Measurements from ENCODE around the gene TMEM53.
A peak's percentile ranks its signal among the peaks of the same experiment; 100 is the strongest.
"Not testable (repeated sequence)": the region's sequence is repeated elsewhere in the genome, so short reads cannot be mapped to it uniquely, and the experiment has no call there.

The TMEM53 gene

DNA sequence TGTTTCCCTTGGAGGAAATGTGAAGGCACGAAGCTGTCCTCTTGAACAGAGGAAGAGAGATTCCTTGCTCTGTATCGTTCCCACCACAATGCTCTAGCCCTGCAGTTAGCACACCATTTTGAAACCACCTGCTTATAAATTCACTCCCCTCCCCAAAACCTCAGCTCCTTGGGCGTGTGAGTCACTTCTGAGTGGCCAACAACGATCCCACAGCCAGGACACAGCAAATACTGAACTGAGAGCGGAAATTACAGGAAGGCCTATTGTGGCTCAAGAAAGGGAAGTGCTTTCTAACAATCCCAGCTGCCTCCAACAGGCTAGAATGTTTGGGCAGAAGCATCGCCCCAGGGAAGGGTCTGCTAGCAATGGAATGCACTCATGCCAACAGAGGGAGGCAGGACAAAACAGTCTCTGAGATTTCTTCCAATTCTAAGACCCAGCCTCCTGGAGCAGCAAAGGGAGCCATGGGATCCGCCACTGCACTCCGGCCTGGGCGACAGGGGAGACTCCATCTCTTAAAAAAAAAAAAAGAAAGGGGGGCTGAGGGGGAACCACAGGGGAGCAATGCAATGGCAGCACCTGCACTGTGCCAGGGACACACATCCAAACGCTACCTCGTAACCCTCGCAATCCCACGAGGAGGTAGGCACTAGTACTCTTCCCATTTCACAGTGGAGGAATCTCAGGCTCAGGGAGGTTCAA, 1.9 kb downstream of the TMEM53 start:
- DNase-seq: peak; percentile 18 to 94

DNA sequence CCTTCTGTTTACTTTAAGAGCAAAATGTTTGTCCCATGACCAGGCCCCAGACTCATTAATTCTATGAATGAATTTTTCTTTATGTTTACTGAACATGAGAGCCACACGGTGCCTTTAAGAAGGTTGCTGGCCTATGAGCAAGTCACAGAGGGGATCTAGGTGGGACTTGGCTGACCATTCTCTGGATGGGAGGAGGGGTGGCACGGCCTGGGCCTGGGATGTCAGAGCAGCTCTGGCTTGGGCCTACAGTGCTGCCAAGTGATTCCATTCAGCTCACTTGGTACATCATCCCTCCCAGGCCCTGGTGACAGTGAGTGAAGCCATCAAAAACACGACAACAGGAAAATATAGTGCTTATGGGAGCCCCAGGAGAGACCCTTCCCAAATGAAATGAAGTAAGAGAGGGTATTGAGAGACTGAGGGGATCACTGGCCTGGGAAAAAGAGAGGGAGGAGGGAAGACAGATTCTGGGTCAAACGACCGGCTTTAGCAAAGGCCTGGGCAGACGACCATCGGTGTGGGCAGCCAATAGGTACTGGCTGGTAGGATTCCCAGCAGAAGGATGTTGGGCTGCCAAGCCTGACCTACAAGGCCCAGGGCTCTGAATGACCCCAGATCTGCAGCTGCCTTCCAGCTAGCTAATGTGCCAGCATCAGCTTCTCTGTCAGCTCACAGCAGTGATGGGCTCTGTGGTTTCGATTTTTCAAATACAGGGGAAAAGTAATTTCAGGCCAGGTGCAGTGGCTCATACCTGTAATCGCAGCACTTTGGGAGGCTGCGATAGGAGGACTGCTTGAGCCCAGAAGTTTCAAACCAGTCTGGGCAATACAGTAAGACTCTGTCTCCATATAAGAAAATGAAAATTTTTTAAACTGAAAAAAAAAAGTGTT, 3.3 kb downstream of the TMEM53 start:
- no peak for DNase-seq

- DNase-seq: not testable (repeated sequence)
Observed at GRCh38 chr1:44666719-44667118, 7.6 kb downstream of the TMEM53 start.

GRCh38 chr1:44664730-44665370, 9.4 kb downstream of the TMEM53 start:
- peak in 1 of 2 donors; percentile 72 for DNase-seq

DNA sequence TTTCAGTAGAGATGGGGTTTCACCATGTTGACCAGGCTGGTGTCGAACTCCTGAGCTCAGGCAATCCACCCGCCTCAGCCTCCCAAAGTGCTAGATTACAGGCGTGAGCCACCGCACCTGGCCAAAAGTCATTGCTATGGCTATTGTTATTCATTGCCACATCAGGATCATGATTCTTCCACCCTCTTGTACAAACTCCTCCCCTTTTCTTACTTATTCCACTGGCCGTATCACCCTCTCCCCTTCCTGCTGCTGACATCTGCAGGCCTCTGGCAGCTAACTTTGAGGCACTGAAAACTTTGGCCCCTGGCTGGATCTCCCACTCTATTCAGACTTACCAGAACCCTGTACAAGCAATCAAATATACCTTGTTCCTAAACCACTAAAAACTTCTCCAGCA, 10.9 kb downstream of the TMEM53 start:
- DNase-seq: no peak

DNA sequence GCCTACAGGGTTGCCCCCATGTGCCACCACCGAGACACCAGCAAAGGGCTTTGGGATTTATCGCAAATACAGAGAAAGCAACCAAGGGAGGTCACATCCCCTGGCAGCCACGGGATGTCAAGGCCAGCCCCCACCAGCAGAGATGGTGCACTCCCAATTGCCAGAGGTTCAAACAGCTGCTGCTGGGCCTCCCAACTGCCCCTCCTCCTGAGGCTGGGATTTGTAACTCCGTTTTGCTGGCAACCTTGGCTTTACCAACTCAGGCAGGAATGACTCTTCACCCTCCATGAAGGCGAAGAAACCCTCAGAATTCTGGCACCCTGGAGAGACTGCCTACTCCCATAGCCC, 11.6 kb downstream of the TMEM53 start:
- no peak for DNase-seq

DNA sequence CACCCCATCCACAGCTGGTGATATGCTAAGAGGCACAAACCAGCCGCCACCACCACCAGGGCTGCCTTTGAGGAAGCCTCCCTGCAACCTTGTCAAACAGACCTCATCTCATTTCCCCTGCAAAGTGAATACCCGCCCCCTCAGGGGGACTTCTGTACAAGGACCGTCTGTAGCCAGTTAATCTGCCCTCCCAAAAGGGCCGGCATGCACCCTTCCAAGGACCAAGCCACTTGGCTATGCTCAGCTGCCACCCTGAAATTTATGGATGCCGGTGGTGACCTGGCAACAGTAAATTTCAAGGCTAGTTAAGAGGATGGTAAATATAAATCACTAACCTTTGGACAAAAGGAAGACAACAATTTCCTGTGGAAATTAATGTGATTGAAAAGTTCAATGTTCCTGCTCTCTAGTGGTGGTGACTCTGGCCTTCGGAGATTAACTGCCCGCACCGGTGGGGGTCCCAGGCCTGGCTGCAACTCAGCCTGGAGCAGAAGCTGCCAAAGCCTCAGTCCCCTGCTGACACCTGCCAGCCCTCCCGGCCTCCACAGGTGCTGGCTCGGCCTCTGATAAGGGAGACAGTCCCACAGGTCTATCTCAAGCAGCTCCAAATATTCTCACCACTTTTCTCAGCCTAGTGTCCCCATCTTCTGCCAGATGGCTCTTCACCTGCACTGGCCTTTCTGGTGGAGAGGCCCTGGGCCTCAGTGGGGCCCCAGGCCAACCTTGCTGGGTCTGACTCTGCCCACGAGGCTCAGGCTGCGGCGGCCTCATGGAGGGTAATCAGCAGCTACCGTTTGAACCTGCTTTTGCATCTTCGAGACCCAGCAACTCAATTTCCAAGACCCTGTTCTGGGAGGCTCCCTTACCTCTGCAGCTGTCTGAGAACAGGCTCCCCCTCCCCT, 12.2 kb downstream of the TMEM53 start:
- peak in 1 of 2 donors; percentile 25 for DNase-seq

DNA sequence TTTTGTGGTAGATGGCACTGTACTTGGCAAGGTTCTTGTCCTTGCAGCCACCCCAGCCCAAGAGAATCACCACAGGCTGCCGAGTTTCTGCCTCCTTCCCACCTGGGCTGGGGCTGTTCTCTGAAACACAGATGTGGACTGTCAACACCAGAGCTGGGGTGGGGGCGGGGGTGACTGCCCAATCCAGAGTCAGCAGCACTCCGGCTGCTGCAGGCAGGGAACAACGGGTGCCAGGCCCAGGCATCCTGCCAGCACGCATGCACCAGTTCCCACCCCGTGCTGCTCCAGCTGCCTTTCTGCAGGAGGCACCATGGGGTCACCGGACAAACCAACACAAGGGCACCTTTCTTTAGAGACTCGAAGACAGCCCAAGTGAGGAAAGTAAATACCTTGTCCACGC, 14.1 kb downstream of the TMEM53 start:
- DNase-seq: no peak

GRCh38 chr1:44659566-44659965, 14.7 kb downstream of the TMEM53 start:
- no peak for DNase-seq

- peak in 1 of 2 donors; percentile 23 for DNase-seq
Observed at GRCh38 chr1:44655609-44656008, 18.7 kb downstream of the TMEM53 start.

GRCh38 chr1:44654621-44655187, 19.6 kb downstream of the TMEM53 start:
- DNase-seq: no peak

GRCh38 chr1:44653107-44653964, 20.9 kb downstream of the TMEM53 start:
- DNase-seq: no peak

GRCh38 chr1:44652445-44653106, 21.7 kb downstream of the TMEM53 start:
- peak; percentile 29 to 31 for DNase-seq

- DNase-seq: no peak
Observed at GRCh38 chr1:44651069-44651468, 23.2 kb downstream of the TMEM53 start.

DNA sequence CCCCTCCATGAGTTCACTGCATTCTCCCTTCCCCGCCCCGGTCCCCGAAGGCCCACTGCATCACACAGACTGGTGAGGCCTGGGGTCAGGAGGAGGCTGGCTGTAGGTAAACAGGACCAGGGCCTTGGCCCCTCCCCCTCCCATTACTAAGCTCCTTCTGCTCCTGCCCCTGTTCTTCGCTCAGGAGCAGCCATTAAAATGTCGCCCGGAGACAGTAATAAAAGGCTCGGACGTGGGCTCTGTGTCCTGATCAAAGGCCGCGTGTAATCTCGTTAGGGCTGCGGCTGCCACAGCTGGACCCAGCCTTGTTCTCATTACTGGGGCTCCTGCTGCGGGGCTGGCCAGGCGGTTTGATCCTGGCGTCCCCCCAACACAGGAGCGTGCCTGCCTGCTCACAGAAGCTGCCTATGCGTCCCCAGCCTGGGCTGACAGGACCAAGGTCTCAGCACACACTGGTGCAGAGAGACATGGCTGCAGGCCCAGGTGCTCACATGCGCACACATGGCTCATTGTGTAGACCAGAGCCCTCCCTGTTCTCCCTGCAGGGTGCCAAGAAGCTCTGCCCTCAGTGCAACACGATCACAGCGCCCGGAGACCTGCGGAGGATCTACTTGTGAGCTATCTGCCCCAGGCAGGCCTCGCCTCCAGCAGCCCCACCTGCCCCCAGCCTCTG, 24.0 kb downstream of the TMEM53 start:
- no peak for DNase-seq

- DNase-seq: no peak
Observed at GRCh38 chr1:44649788-44650158, 24.5 kb downstream of the TMEM53 start.

- DNase-seq: no peak
Observed at GRCh38 chr1:44648529-44649250, 25.6 kb downstream of the TMEM53 start.

GRCh38 chr1:44647896-44648295, 26.4 kb downstream of the TMEM53 start:
- no peak for DNase-seq
